Keratinocyte (primary cell): Measurements from ENCODE around the gene GZF1.

ENCODE experiments used
- EZH2 ChIP-seq: IDR thresholded peaks from one replicate; pipeline ENCODE4 v1.6.1; 2012; ENCODE audit warnings: inconsistent platforms, mild to moderate bottlenecking, low read length, moderate library complexity
- TF ChIP-seq, protein P1 (sequence below), 3 experiments: IDR thresholded peaks in 1 of 3; conservative IDR thresholded peaks in 1 of 3; optimal IDR thresholded peaks in 1 of 3; 2 replicates in 2 of 3; 3 replicates in 1 of 3; pipeline versions ENCODE3 to v1.5.1; 2011; ENCODE audit warnings: low read length in 3 of 3, mild to moderate bottlenecking in 3 of 3, moderate library complexity in 2 of 3, control low read depth in 1 of 3, inconsistent platforms in 1 of 3; ENCODE audit not compliant: insufficient read depth in 2 of 3; ENCODE audit errors: extremely low read depth in 1 of 3

DNA sequence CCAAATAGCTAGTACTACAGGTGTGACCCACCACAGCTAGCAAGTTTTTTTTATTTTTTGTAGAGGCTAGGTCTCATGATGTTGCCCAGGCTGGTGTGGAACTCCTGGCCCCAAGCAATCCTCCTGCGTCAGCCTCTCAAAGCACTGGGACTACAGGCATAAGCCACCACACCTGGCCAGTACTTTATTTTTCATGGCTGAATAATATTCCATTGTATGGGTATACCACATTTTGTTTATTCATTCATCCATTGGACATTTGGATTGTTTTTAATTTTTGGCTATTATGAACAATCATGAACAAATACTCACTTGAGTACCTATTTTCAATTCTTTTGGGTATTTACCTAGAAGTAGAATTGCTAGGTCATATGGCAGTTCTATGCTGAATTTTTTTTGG lies 18.4 kb upstream of the GZF1 start:
- TF ChIP-seq, protein P1, sequence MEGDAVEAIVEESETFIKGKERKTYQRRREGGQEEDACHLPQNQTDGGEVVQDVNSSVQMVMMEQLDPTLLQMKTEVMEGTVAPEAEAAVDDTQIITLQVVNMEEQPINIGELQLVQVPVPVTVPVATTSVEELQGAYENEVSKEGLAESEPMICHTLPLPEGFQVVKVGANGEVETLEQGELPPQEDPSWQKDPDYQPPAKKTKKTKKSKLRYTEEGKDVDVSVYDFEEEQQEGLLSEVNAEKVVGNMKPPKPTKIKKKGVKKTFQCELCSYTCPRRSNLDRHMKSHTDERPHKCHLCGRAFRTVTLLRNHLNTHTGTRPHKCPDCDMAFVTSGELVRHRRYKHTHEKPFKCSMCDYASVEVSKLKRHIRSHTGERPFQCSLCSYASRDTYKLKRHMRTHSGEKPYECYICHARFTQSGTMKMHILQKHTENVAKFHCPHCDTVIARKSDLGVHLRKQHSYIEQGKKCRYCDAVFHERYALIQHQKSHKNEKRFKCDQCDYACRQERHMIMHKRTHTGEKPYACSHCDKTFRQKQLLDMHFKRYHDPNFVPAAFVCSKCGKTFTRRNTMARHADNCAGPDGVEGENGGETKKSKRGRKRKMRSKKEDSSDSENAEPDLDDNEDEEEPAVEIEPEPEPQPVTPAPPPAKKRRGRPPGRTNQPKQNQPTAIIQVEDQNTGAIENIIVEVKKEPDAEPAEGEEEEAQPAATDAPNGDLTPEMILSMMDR (optimal IDR thresholded peaks at IDR 0.05 in 1 of 3, IDR thresholded peaks at IDR 0.05 in 1 of 3, conservative IDR thresholded peaks at IDR 0.05 in 1 of 3; ENCODE audit: extremely low read depth in 1 of 3, insufficient read depth in 2 of 3, low read length in 3 of 3) = no peak
- no peak for TF ChIP-seq EZH2
